ENCODE results near the gene REEP3. TPM values are rescaled to one million over a fixed set of nuclear protein-coding genes. Genes with fewer than 3 reads are reported as not detected.

The REEP3 gene
- total and polyA plus RNA-seq, 2 of the 4 experiments (the other 2 are of a cell fraction), result 11.7 to 28.9 TPM

GRCh38 chr10:63583909-63584724 lies 62.9 kb downstream of the REEP3 start:
- Histone ChIP-seq H2AK5ac (ENCODE audit: low read depth, low read length) (no peak overlapping the region), H4K5ac (ENCODE audit: low read depth, low read length) (no peak overlapping the region), H3K56ac (ENCODE audit: extremely low read depth, insufficient read depth, low read length) (no peak overlapping the region), H2AFZ (replicated peaks; ENCODE audit: low read length, poor library complexity) (no peak overlapping the region), H3K9me3 (ENCODE audit: control insufficient read depth, insufficient read depth, low read length) (no peaks in the 10 kb centered on the region), H3K4me3 (ENCODE audit: insufficient read depth, low read depth, low read length) (no peak overlapping the region), H2BK20ac (ENCODE audit: low read depth, low read length) (no peak overlapping the region), H3K4ac (ENCODE audit: low read depth, low read length) (no peak overlapping the region), H3K23ac (ENCODE audit: low read depth, low read length) (no peak overlapping the region), H3K4me2 (ENCODE audit: low read depth, low read length) (no peak overlapping the region), H3K4me1 (ENCODE audit: control insufficient read depth, insufficient read depth, low read length) (peaks cover 10% of the 10 kb centered on the region), H3K9ac (ENCODE audit: low read depth, low read length) (no peak overlapping the region), H4K8ac (ENCODE audit: low read depth in 2 of 2, low read length in 2 of 2) (no peak overlapping the region), H3K79me1 (ENCODE audit: low read depth in 1 of 2, low read length in 2 of 2) (peaks cover 19 to 42% of the 10 kb centered on the region in 2 experiments), H3K27ac (ENCODE audit: insufficient read depth, low read length) (no peak overlapping the region), H2AK9ac (replicated peaks; ENCODE audit: low read depth, low read length, poor library complexity) (no peak overlapping the region), H4K91ac (ENCODE audit: insufficient read depth, low read depth, low read length) (no peak overlapping the region), H3K18ac (ENCODE audit: low read depth, low read length) (no peak overlapping the region), H3K27me3 (ENCODE audit: control insufficient read depth, insufficient read depth, low read length) (no peaks in the 10 kb centered on the region), H2BK15ac (ENCODE audit: low read depth, low read length) (no peak overlapping the region), H3K9me1 (ENCODE audit: insufficient read depth, low read length) (peaks cover 9% of the 10 kb centered on the region), H3K36me3 (ENCODE audit: control insufficient read depth, insufficient read depth, low read length) (no peaks in the 10 kb centered on the region), H2BK5ac (ENCODE audit: low read depth, low read length, poor library complexity, severe bottlenecking) (no peak overlapping the region), H2BK120ac (ENCODE audit: low read depth, low read length) (no peak overlapping the region), H4K20me1 (ENCODE audit: insufficient read depth, low read length) (peaks cover 12% of the 10 kb centered on the region; the same call in 1 of the 2 replicates), H3K14ac (replicated peaks; ENCODE audit: low read depth, low read length) (no peak overlapping the region)
- no TSS peak for BruUV-seq (replicated peaks)
- CTCF ChIA-PET, result interaction anchor here (0.6 to 1.3 kb wide), 5 partner anchors 19 to 417 kb away, joined by 3 to 7 read pairs (median 3); no protein-coding TSS in a partner anchor
- in situ Hi-C loops (cut with MboI; ENCODE audit: low sequenced_read_pairs) (no loop called here), intact Hi-C loops (cut with micrococcal nuclease) (no loop called here), dilution Hi-C loops (cut with HindIII; ENCODE audit: low sequenced_read_pairs, unreplicated experiment) (no loop called here)
- ATAC-seq (ENCODE audit: low read depth), result 0 out of 2 replicates have a peak, but pooled peaks have one; percentile 44
- WGBS, 2 experiments (ENCODE audit: extremely low coverage in 2 of 2, insufficient read length in 1 of 2), result no CpG with 5 or more reads among the region's 5 CpGs
- POLR2A ChIA-PET (ENCODE audit: unreplicated experiment), result interaction anchor here (0.6 kb wide), 1 partner anchor 440 kb away, joined by 4 read pairs; no protein-coding TSS in a partner anchor
- TF ChIP-seq CEBPB (IDR thresholded peaks at IDR 0.05; ENCODE audit: low read depth, low read length) (peak; percentile 59; the same call in 1 of the 2 replicates), RAD21 (IDR thresholded peaks at IDR 0.05; ENCODE audit: low read length) (no peak), FOS (IDR thresholded peaks at IDR 0.05; ENCODE audit: low read depth, low read length) (no peak)
- no peak for DNase-seq

Measured in IMR-90 (cell line).